Astrocyte (in vitro differentiated cells and primary cell): ENCODE results near the gene CPAMD8.

Source experiments
- EZH2 ChIP-seq: IDR thresholded peaks from 2 replicates; pipeline ENCODE4 v1.6.1; 2012; ENCODE audit warnings: mild to moderate bottlenecking, low read length, inconsistent platforms; ENCODE audit not compliant: insufficient read depth
- TF ChIP-seq, protein P1 (sequence below): IDR thresholded peaks from 2 replicates; pipeline ENCODE4 v1.5.1; 2011; ENCODE audit warnings: low read depth, mild to moderate bottlenecking, inconsistent platforms, low read length, moderate library complexity; ENCODE audit not compliant: insufficient read depth

DNA sequence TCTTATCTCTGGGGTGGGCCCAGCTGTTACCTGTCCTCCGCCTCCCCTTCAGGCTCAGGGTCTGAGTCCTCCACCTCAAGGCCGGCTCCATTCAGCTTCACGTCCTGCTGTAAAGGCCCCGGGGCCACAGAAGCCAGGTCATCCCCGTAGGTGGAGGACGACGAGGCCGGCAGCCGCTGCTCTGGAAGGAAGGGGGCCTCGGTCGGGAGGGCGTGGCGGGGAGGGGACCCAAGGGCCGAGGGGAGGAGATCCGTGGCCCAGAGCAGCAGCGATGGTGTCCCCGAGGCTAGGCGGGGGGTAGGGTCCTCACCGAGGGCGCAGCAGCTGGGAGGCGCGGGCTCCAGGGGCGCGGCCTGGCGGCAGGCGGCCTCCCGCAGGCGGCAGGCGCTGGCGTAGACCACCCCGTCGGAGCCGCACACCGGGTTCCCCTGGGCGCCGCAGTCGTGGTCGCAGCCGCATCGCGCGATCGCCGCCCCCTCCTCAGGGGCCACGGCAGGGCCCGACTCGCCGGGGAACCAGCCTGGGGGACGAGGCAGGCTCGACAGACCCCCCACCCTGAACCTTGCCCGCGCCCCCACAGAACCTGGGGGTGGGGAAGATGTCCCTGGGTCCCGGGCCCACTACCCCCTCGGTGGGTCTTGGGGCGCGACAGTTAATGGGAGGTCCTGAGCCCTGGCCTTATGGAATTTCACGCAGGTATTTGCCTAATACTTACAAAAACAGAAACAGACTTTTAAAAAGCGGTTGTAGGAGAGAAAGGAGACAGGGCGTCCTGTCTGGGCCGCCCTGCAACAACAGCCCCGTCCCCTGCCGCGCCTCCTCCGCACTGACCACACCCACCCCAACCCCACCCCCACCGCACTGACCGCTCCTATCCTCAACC lies 130.2 kb downstream of the CPAMD8 start:
- TF ChIP-seq, protein P1, sequence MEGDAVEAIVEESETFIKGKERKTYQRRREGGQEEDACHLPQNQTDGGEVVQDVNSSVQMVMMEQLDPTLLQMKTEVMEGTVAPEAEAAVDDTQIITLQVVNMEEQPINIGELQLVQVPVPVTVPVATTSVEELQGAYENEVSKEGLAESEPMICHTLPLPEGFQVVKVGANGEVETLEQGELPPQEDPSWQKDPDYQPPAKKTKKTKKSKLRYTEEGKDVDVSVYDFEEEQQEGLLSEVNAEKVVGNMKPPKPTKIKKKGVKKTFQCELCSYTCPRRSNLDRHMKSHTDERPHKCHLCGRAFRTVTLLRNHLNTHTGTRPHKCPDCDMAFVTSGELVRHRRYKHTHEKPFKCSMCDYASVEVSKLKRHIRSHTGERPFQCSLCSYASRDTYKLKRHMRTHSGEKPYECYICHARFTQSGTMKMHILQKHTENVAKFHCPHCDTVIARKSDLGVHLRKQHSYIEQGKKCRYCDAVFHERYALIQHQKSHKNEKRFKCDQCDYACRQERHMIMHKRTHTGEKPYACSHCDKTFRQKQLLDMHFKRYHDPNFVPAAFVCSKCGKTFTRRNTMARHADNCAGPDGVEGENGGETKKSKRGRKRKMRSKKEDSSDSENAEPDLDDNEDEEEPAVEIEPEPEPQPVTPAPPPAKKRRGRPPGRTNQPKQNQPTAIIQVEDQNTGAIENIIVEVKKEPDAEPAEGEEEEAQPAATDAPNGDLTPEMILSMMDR = no peak
- no peak for TF ChIP-seq EZH2
